Raji (cell line): ENCODE measurements around the gene FGF1.

Experiments
- POLR2A ChIP-seq: IDR thresholded peaks from 2 replicates; pipeline ENCODE4 v1.6.1; 2011; ENCODE audit warnings: low read depth, low read length, control low read depth; ENCODE audit not compliant: insufficient read depth

Gene FGF1

GRCh38 chr5:142683881-142684505, 1.9 kb downstream of the FGF1 start:
- TF ChIP-seq POLR2A, result no peak

GRCh38 chr5:142683116-142683515, 2.8 kb downstream of the FGF1 start:
- no peak for TF ChIP-seq POLR2A

- TF ChIP-seq POLR2A, result no peak
These were observed 5.2 kb downstream of the FGF1 start for GRCh38 chr5:142680605-142681259.

GRCh38 chr5:142679744-142680143, 6.1 kb downstream of the FGF1 start:
- TF ChIP-seq POLR2A, result no peak

- no peak for TF ChIP-seq POLR2A
These were observed 7.4 kb downstream of the FGF1 start for GRCh38 chr5:142678529-142678928.

- TF ChIP-seq POLR2A, result no peak
These were observed 8.7 kb downstream of the FGF1 start for GRCh38 chr5:142677198-142677597.

- no peak for TF ChIP-seq POLR2A
These were observed 9.6 kb downstream of the FGF1 start for GRCh38 chr5:142676318-142676717.

GRCh38 chr5:142674531-142675469, 11.1 kb downstream of the FGF1 start:
- no peak for TF ChIP-seq POLR2A

GRCh38 chr5:142671801-142672200, 14.1 kb downstream of the FGF1 start:
- TF ChIP-seq POLR2A, result no peak

GRCh38 chr5:142671266-142671665, 14.6 kb downstream of the FGF1 start:
- no peak for TF ChIP-seq POLR2A

- TF ChIP-seq POLR2A, result no peak
These were observed 15.1 kb downstream of the FGF1 start for GRCh38 chr5:142670804-142671203.

GRCh38 chr5:142669477-142669876, 16.4 kb downstream of the FGF1 start:
- TF ChIP-seq POLR2A, result no peak

GRCh38 chr5:142668336-142668735, 17.6 kb downstream of the FGF1 start:
- TF ChIP-seq POLR2A, result no peak

- TF ChIP-seq POLR2A, result no peak
These were observed 18.1 kb downstream of the FGF1 start for GRCh38 chr5:142667831-142668230.

- TF ChIP-seq POLR2A, result no peak
These were observed 21.3 kb downstream of the FGF1 start for GRCh38 chr5:142664636-142665035.

- TF ChIP-seq POLR2A, result no peak
These were observed 21.8 kb downstream of the FGF1 start for GRCh38 chr5:142664067-142664466.
